Mucosa of descending colon (tissue), 3 donors: ENCODE results near the gene HS3ST3A1. TPM values are rescaled to one million over a fixed set of nuclear protein-coding genes. Genes with fewer than 3 reads are reported as not detected.

Source experiments
- ATAC-seq: fragments of 200-7000 bp; cut with Tn5 transposase; one replicate; pipeline ENCODE4 v1.9.1; 2020; ENCODE audit warnings: mild to moderate bottlenecking, moderate library complexity
- DNase-seq, 3 donors: peaks; one replicate each; pipeline ENCODE4 v3.0.0-alpha.2; 2020
- H3K36me3 ChIP-seq: fragments of 200-600 bp; one replicate; pipeline ENCODE4 v1.8.0; 2021; ENCODE audit warnings: low read depth, mild to moderate bottlenecking
- H3K4me1 ChIP-seq: fragments of 200-600 bp; one replicate; pipeline ENCODE4 v1.8.0; 2021; ENCODE audit warnings: low read depth, mild to moderate bottlenecking
- H3K4me3 ChIP-seq: fragments of 200-600 bp; one replicate; pipeline ENCODE4 v1.8.0; 2021; ENCODE audit warnings: mild to moderate bottlenecking
- H3K9me3 ChIP-seq: fragments of 200-600 bp; one replicate; pipeline ENCODE4 v1.8.0; 2021; ENCODE audit warnings: mild to moderate bottlenecking
- CTCF ChIP-seq: fragments of 200-600 bp; IDR thresholded peaks from one replicate; pipeline ENCODE4 v1.8.0; 2022; ENCODE audit warnings: antibody characterized with exemption, mild to moderate bottlenecking
- intact Hi-C, 2 donors: fragments of 100-400 bp; cut with DNase I in 1 of 2; cut with micrococcal nuclease in 1 of 2; formaldehyde crosslinking; loops; one replicate each; pipeline versions ENCODE4 v1.11.0 to v1.11.1; 2022; cut with DNase I, micrococcal nuclease
- total RNA-seq, 3 donors: library from RNA; stranded (reverse); fragmentation: NEBNext Ultra II Directional in 2 of 3; extraction: Animal tissue kit (Norgen Biotek cat#: 25700) in 2 of 3; gene quantifications; one replicate each; pipeline versions ENCODE4 v1.2.1 to v1.2.4, GENCODE V29; 2021 to 2023
- donor health status: DM: no; HTN: no; CAD: no; lungs with moderate emphysema.
- donor health status: DM: no; HTN: no; CAD: no.
- donor health status: DM: no; HTN: yes; CAD: no.

The HS3ST3A1 gene
- total RNA-seq, 3 donors from 2014 or later, result 0.65 to 1.2 TPM; not detected in 1

- no peaks in the 10 kb centered on the region for H3K36me3 ChIP-seq
- no peak for TF ChIP-seq CTCF
- H3K4me3 ChIP-seq, result no peak overlapping the region
- no peaks in the 10 kb centered on the region for H3K4me1 ChIP-seq
- intact Hi-C loops, result no loop called here
- no peaks in the 10 kb centered on the region for H3K9me3 ChIP-seq
- ATAC-seq (no peak), DNase-seq (no peak)
These were observed 39.4 kb downstream of the HS3ST3A1 start for GRCh38 chr17:13562271-13562800.

GRCh38 chr17:13561606-13562270 is 40.0 kb downstream of the HS3ST3A1 start:
- ATAC-seq (peak; percentile 59), DNase-seq (peak in 1 of 3 donors; percentile 16)
- TF ChIP-seq CTCF, result no peak
- intact Hi-C loops, result no loop called here
- no peaks in the 10 kb centered on the region for H3K9me3 ChIP-seq
- H3K4me3 ChIP-seq, result no peak overlapping the region
- H3K36me3 ChIP-seq, result no peaks in the 10 kb centered on the region
- no peaks in the 10 kb centered on the region for H3K4me1 ChIP-seq

DNA sequence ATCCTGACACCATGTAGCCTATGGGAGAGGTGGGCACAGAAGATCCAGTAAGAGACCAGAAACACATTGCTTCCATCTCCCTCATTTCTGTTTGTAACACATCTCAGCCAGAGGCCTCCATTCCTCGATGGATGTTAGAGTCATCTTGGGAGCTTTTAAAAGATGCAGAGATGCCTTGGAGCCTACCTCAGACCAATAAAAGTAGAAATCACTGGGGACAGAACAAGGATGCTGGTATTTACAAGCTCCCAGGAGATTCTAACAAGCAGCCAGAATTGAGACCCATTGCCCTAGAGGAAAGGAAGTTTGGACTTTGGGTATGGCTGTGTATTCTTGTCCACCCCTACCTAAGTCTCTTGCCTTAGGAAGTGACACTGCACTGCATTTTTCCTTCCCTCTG is 40.8 kb downstream of the HS3ST3A1 start:
- Histone ChIP-seq H3K36me3 (no peaks in the 10 kb centered on the region), H3K4me1 (no peaks in the 10 kb centered on the region), H3K4me3 (no peak overlapping the region), H3K9me3 (no peaks in the 10 kb centered on the region)
- no peak for TF ChIP-seq CTCF
- no peak for DNase-seq
- ATAC-seq, result no peak
- intact Hi-C loops, result no loop called here

DNA sequence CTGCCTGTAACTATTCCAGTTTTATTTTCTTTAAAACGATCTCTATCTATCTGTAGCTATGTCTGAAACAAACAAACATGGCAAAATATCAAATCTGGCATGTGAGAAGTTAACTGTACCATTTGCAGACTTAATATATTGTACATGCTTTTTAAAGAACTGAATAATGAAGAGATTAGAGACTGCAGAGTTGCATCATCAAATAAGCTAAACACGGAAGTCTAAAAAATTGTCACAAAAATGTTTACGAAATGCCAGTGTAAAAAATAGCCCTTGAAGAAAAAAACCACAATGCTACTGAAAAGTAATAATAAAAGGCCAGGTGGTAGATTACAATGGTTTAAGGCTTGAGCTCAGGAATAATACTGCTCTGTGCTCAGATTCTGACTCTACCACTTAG is 43.1 kb downstream of the HS3ST3A1 start:
- no peak overlapping the region for H3K4me3 ChIP-seq
- H3K4me1 ChIP-seq, result no peaks in the 10 kb centered on the region
- intact Hi-C loops, result no loop called here
- no peak for TF ChIP-seq CTCF
- ATAC-seq, result no peak
- no peaks in the 10 kb centered on the region for H3K9me3 ChIP-seq
- DNase-seq, result no peak
- H3K36me3 ChIP-seq, result no peaks in the 10 kb centered on the region

DNA sequence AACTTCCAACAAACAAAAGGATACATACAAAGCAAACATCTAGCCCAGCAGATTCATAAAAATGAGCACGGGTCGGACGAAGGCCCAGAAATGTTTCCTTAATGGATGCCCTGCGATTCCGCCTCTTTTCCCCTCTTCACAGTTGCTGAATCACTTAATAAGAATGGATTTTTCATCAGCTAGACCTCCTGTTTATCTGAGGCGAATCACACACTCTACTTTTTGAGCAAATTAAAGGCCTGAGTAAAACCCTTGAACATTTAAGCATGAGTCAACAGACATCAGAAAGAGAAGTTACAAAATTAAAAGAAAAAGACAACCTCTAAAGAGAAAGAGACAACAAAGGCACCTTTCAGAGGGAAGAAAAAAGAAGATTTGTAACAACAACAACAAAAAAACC is 44.7 kb downstream of the HS3ST3A1 start:
- ATAC-seq (no peak), DNase-seq (no peak)
- Histone ChIP-seq H3K4me3 (no peak overlapping the region), H3K36me3 (no peaks in the 10 kb centered on the region), H3K9me3 (no peaks in the 10 kb centered on the region), H3K4me1 (no peaks in the 10 kb centered on the region)
- no peak for TF ChIP-seq CTCF
- intact Hi-C loops, result no loop called here
